Activated CD4-positive, alpha-beta T cell treated with anti-CD3 and anti-CD28 coated beads, Interleukin-2, Interleukin-6, amounts not matched to agents 100 ng/mL and 50 ng/mL, durations not matched to agents 16 hours and 8 hours (primary cell): Measurements from ENCODE around the gene CNIH3.
A peak's percentile ranks its signal among the peaks of the same experiment; 100 is the strongest.
"Not testable (repeated sequence)": the region's sequence is repeated elsewhere in the genome, so short reads cannot be mapped to it uniquely, and the experiment has no call there.

Experiments
- DNase-seq: peaks from one replicate; pipeline ENCODE4 v3.0.0-alpha.2; 2020

The CNIH3 gene

DNA sequence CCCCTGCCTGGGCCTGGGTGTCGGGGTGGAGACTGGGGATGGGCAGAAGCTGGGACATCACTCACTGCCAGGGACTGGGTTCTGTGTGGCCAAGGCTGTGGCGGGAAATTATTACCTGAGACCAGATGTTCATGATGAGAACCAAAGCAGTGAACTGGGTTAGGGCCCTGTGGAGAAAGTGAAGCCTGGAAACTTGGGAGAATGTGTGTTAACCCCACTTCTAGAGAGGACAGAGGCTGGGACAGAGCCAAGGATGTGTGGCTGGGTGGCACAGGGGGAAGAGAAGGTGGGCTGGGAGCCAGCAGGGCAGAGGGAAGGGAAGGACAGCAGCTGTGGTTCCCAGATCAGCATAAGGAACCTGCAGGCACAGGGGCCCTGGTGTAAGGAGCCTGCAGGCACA lies 31.3 kb downstream of the CNIH3 start:
- DNase-seq: no peak

DNA sequence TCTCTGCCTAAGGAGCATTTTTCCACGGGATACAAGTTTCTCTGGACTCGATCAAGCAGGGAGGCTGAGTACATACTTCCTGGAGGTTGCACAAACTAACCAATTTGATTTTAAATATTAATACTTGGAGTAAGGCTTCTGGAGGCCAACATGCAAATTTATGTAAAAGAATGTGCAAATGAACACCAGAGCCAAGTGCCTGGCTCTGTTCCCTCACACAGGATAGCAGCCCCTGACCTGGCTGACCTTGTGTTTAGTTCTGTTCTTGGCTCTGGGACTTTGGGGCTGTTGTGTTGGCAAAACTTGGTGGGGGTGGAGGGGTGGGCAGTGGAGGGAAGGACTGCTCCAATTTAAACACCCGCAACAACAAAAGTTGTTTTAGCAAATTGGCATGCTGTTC lies 34.2 kb downstream of the CNIH3 start:
- no peak for DNase-seq

- DNase-seq: no peak
Measured at GRCh38 chr1:224651188-224651587, 35.1 kb downstream of the CNIH3 start.

GRCh38 chr1:224656392-224656791 lies 40.3 kb downstream of the CNIH3 start:
- no peak for DNase-seq

GRCh38 chr1:224660074-224660473 lies 44.0 kb downstream of the CNIH3 start:
- no peak for DNase-seq

GRCh38 chr1:224662870-224663269 lies 46.8 kb downstream of the CNIH3 start:
- DNase-seq: no peak

DNA sequence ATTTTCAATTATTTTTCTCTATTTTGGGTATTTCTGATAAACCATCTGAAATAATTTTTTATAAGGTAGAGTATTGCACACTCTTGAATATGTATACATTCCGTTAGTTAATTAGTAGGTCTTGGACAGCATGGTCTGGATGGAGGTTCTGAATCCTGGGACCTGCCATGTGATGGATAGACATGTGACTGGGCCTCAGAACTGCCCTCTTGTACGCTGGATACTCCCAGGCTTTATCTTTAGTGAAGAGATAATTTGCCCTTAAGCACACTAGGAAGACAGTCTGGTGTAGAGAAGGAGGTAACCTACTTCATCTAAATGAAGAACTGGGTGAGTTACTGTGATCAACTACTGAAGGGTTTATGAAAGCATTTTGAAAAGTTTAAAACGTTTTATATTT lies 48.9 kb downstream of the CNIH3 start:
- no peak for DNase-seq

GRCh38 chr1:224666078-224666477 lies 50.0 kb downstream of the CNIH3 start:
- DNase-seq: no peak

- DNase-seq: no peak
Measured at GRCh38 chr1:224666913-224667312, 50.8 kb downstream of the CNIH3 start.

DNA sequence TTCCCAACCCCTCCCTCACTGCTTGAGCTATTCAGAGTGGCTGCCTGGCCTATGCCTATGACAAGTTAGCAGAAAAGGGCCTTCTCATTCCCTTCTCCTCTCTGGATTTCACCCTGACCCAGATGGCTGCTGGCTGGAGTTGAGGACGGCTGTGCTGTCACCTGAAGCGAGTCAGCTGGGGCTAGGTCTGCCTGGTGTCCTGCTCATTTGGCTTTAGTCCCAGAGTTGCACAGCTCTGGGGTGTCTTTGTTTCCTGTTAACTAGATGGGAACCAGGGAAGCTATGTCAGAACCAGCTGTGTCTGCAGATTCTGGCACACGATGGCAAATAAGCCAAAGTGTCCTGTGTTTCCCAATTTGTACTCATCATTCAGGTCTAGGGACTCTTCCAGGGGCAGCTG lies 52.9 kb downstream of the CNIH3 start:
- no peak for DNase-seq

DNA sequence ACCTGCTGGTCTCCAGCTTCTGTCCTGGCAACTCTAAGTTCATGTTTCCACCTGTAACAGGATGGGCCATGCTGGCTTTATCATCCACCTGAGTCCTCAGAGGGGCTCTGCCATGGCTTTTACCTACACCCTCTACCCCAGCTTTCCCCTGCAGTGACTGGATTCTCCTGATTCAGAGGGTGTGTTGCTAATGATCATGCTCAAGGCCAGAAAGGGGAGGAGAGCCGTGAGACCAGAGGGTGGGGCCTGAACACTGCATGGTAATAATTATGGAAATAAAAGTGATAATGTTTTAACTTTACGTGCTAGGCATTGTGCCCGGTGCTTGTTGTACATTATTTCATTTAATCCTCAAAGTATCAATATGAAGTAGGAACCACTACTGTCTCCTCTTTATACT lies 53.3 kb downstream of the CNIH3 start:
- no peak for DNase-seq

DNA sequence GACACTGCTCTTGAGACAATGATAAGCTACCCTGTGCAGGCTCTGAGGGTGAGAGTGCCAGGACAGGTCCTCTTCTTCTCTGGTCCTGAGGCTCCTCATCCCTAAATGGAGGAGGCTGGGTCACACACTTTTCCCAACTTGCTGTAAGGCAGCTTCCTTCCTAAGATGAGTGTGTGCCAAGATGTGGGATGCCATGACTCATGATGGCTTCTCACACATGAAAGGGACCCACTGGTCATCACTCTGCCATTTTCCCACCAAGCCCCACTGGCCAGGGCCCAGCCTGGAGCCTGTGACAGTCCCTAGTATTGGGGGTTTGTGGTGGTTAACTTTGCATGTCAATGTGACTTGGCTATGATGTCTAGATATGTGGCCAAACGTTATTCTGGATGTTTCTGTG lies 54.4 kb downstream of the CNIH3 start:
- DNase-seq: no peak

- DNase-seq: no peak
Measured at GRCh38 chr1:224671076-224671475, 55.0 kb downstream of the CNIH3 start.

DNA sequence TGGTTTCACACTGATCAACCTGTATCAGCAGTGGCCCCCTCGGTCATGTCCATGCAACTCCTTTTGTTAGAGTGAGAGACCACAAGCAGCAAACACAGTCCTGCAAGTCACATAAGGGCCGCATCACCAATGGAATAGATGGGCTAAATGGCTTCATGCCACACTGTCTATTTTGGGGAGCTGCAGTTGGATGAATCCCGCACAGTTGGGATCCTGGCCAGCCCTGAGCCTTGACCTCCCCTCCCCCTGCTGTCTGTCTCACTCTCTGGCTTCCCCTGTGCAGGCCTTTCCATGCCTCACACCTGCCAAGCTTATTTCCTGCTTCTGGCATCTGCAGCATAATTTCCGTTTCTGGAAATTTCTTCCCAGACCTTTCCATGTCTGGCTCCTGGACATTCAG lies 57.0 kb downstream of the CNIH3 start:
- no peak for DNase-seq

- no peak for DNase-seq
Measured at GRCh38 chr1:224675590-224675989, 59.5 kb downstream of the CNIH3 start.

DNA sequence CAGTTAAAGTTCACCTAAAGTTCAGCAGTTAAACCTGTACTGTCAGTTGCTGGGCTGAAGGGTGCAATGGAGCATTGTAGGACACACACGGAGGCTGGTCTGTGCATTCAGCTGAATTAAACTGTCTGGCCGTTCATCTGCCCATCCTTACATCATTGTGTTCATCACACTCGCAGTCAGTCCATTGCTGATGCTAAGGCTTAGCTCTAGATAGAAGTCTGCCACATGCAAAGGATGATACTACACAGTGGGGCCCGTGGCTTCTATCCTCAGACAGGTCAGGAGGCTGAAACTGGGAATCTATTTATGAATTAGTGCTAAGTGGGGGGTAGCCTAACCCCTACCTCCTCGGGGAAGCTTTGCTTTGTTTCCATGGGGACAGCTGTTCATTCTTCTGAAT lies 60.4 kb downstream of the CNIH3 start:
- DNase-seq: no peak

- no peak for DNase-seq
Measured at GRCh38 chr1:224678168-224678567, 62.1 kb downstream of the CNIH3 start.

- no peak for DNase-seq
Measured at GRCh38 chr1:224679606-224680005, 63.5 kb downstream of the CNIH3 start.

GRCh38 chr1:224681816-224682215 lies 65.7 kb downstream of the CNIH3 start:
- DNase-seq: no peak

DNA sequence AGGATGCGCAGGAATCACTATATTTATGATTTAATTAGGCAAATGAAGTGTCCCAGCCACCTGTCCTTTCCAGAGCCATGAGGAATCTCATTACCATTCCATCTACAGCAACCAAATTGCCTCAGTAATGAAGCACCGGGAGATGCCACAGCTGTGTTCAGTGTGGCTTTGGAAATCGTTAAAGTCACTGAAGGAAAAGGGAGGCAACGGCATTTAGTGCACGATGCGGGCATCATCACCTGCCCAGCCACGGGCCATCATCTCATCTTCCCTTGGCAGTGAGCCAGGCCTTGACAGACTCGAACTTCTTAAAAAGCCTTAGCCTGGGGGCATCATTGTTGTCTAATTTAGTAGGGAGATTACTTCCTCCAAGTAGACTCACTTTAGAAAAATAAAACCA lies 67.8 kb downstream of the CNIH3 start:
- no peak for DNase-seq

- DNase-seq: peak; percentile 3
Measured at GRCh38 chr1:224684979-224685425, 68.9 kb downstream of the CNIH3 start.

- not testable (repeated sequence) for DNase-seq
Measured at GRCh38 chr1:224686140-224686539, 70.0 kb downstream of the CNIH3 start.

DNA sequence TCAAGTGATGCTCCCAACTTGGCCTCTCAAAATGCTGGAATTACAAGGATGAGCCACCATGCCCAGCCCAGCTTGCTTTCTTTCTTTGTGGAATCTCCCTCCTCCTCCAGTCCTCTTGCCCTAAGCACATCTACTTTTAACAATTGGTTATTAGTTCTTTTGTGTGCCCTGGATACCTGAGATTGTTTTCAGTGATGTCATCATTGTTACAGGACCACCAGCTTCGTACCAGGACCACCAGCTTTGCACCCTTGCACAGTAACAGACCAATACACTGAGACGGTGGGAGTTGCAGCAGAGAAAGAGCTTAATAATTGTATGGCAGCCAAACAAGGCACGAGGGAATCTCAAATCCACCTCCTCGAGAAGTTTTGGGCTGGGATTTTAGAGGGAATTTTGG lies 71.3 kb downstream of the CNIH3 start:
- no peak for DNase-seq

DNA sequence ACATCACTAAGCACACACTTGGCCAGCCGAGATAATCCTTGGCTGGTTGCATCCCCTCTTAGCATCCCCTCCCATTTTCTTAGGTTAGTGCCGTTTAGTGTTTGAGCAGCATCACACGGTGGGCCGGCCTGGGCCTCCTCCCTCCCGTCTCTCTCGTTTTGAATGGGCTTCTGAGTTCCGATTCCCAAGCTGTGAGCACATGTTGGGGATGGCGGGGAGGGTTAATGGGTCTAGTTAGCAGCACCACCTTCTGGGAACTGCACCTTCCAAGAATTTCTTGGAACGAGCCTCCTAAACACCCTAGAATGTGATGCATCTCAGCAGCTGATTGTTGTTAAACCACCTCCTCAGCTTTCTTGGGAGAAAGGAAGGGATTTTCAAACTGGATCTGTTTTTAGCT lies 73.3 kb downstream of the CNIH3 start:
- no peak for DNase-seq

- DNase-seq: no peak
Measured at GRCh38 chr1:224690576-224690975, 74.5 kb downstream of the CNIH3 start.
